Naive thymus-derived CD4-positive, alpha-beta T cell (primary cell): ENCODE measurements around the gene EPB41. TPM values are rescaled to one million over a fixed set of nuclear protein-coding genes. Genes with fewer than 3 reads are reported as not detected.
"Not testable (repeated sequence)": the region's sequence is repeated elsewhere in the genome, so short reads cannot be mapped to it uniquely, and the experiment has no call there.

ENCODE experiments used
- ATAC-seq: fragments of 150-1000 bp; cut with Tn5 transposase; 2 replicates; pipeline ENCODE4 v1.10.0; 2021; ENCODE audit warnings: mild to moderate bottlenecking, moderate library complexity
- CTCF ChIA-PET: fragments of 350-600 bp; sonication (Branson Sonifier 250); formaldehyde crosslinking; loops from one replicate; lab custom pipeline; 2021; ENCODE audit warnings: antibody characterized with exemption; lab: Charles Lee
- POLR2A ChIA-PET: fragments of 350-600 bp; sonication (Branson Sonifier 250); formaldehyde crosslinking; loops from one replicate; lab custom pipeline; 2021; ENCODE audit warnings: antibody characterized with exemption, inconsistent platforms; lab: Charles Lee
- DNase-seq, 9 donors: peaks; one replicate each; pipeline versions ENCODE4 v3.0.0 to v3.0.0-alpha.2; 2020 to 2022; ENCODE audit warnings: mixed read lengths in 1 of 9
- H3K27ac ChIP-seq: one replicate; pipeline ENCODE4 v1.7.0; 2013; ENCODE audit warnings: mild to moderate bottlenecking, low read depth, low read length, moderate library complexity
- H3K27me3 ChIP-seq, 2 donors: one replicate each; pipeline ENCODE4 v1.7.0; 2013; ENCODE audit warnings: low read length in 2 of 2, mild to moderate bottlenecking in 2 of 2, moderate library complexity in 2 of 2; ENCODE audit not compliant: control insufficient read depth in 2 of 2, insufficient read depth in 2 of 2
- H3K36me3 ChIP-seq, 3 experiments: 1 replicate in 2 of 3; 2 replicates in 1 of 3; pipeline ENCODE4 v1.7.0; 2013; ENCODE audit warnings: low read length in 3 of 3, mild to moderate bottlenecking in 3 of 3, moderate library complexity in 1 of 3; ENCODE audit not compliant: insufficient read depth in 3 of 3, control insufficient read depth in 2 of 3
- H3K4me1 ChIP-seq, 2 donors: one replicate each; pipeline ENCODE4 v1.7.0; 2013; ENCODE audit warnings: low read length in 2 of 2, mild to moderate bottlenecking in 2 of 2, moderate library complexity in 1 of 2; ENCODE audit not compliant: control insufficient read depth in 2 of 2, insufficient read depth in 2 of 2
- H3K4me3 ChIP-seq: 2 replicates; pipeline ENCODE4 v1.7.0; 2013; ENCODE audit warnings: mild to moderate bottlenecking, low read length
- H3K9me3 ChIP-seq, 3 experiments: 1 replicate in 2 of 3; 2 replicates in 1 of 3; pipeline ENCODE4 v1.7.0; 2013; ENCODE audit warnings: low read length in 3 of 3; ENCODE audit not compliant: control insufficient read depth in 2 of 3
- H3K27ac Mint-ChIP-seq, 9 donors: one replicate each; pipeline ENCODE4 v1.8.0; 2020 to 2022; ENCODE audit warnings: mixed read lengths in 9 of 9, mild to moderate bottlenecking in 8 of 9, moderate library complexity in 5 of 9, inconsistent platforms in 2 of 9
- H3K27me3 Mint-ChIP-seq, 5 donors: one replicate each; pipeline ENCODE4 v1.8.0; 2021 to 2022; ENCODE audit warnings: mixed read lengths in 5 of 5, mild to moderate bottlenecking in 1 of 5
- H3K36me3 Mint-ChIP-seq, 5 donors: one replicate each; pipeline ENCODE4 v1.8.0; 2020 to 2022; ENCODE audit warnings: mixed read lengths in 5 of 5, mild to moderate bottlenecking in 3 of 5, inconsistent platforms in 1 of 5
- H3K4me1 Mint-ChIP-seq, 7 donors: one replicate each; pipeline ENCODE4 v1.8.0; 2020 to 2022; ENCODE audit warnings: mixed read lengths in 7 of 7, mild to moderate bottlenecking in 3 of 7, inconsistent platforms in 1 of 7
- H3K4me3 Mint-ChIP-seq, 10 donors: one replicate each; pipeline ENCODE4 v1.8.0; 2020 to 2022; ENCODE audit warnings: mild to moderate bottlenecking in 10 of 10, mixed read lengths in 10 of 10, moderate library complexity in 6 of 10, inconsistent platforms in 2 of 10
- H3K9me3 Mint-ChIP-seq, 11 donors: one replicate each; pipeline ENCODE4 v1.8.0; 2020 to 2022; ENCODE audit warnings: mixed read lengths in 11 of 11, mild to moderate bottlenecking in 4 of 11, inconsistent platforms in 1 of 11, moderate library complexity in 1 of 11
- intact Hi-C, 2 donors: fragments of 100-400 bp; cut with micrococcal nuclease; formaldehyde crosslinking; loops; one replicate each; pipeline ENCODE4 v1.15.1; 2023
- polyA plus RNA-seq, 2 donors: library from polyadenylated mRNA; unstranded; fragments of 300-500 nt; fragmentation: Illumina TruSeq; gene quantifications; one replicate each; pipeline ENCODE4 v1.2.3, GENCODE V29; 2021
- total RNA-seq, 6 experiments: library from RNA in 5 of 6; stranded (reverse) in 5 of 6; gene quantifications; 1 replicate in 5 of 6; 2 replicates in 1 of 6; pipeline ENCODE4 v1.2.3 and lab custom pipeline; 2021 to 2026

The EPB41 gene
- total and polyA plus RNA-seq, 7 experiments from 2014 or later, result 115 to 325 (median 162) TPM

GRCh38 chr1:28935293-28935692 lies 20.9 kb downstream of the EPB41 start:
- H3K4me1 Mint-ChIP-seq, result peaks cover 43 to 91% (median 80%) of the 10 kb centered on the region in 7 donors
- no peak for ATAC-seq
- H3K36me3 Mint-ChIP-seq, result peaks cover 0 to 36% (median 10%) of the 10 kb centered on the region in 5 donors
- DNase-seq, result no peak
- peak overlapping the region in 8 of 9 donors; percentile 0 to 79 (median 70) for H3K27ac Mint-ChIP-seq
- Histone ChIP-seq H3K4me1 (peaks cover 52 to 61% of the 10 kb centered on the region in 2 donors), H3K4me3 (no peak overlapping the region), H3K36me3 (no peaks in the 10 kb centered on the region), H3K27ac (no peak overlapping the region), H3K27me3 (no peaks in the 10 kb centered on the region), H3K9me3 (no peaks in the 10 kb centered on the region)
- no peaks in the 10 kb centered on the region for H3K27me3 Mint-ChIP-seq
- ChIA-PET CTCF (interaction anchor here (0.6 to 1.8 kb wide), 3 partner anchors 8 to 68 kb away, joined by 4 to 6 read pairs (median 5); no protein-coding TSS in a partner anchor), POLR2A (interaction anchor here (0.6 to 0.7 kb wide), 4 partner anchors 9 to 1991 kb away, joined by 3 to 4 read pairs (median 3); no protein-coding TSS in a partner anchor)
- H3K4me3 Mint-ChIP-seq, result peak overlapping the region in 9 of 10 donors; percentile 14 to 86 (median 69)
- intact Hi-C loops, result no loop called here
- H3K9me3 Mint-ChIP-seq, result peaks cover 0 to 4% (median 0%) of the 10 kb centered on the region in 11 donors

GRCh38 chr1:28936094-28936493 lies 21.7 kb downstream of the EPB41 start:
- Mint-ChIP-seq H3K27me3 (no peaks in the 10 kb centered on the region), H3K27ac (peak overlapping the region in 5 of 9 donors; percentile 6 to 76 (median 69)), H3K4me3 (peak overlapping the region in 7 of 10 donors; percentile 12 to 77 (median 56)), H3K36me3 (peaks cover 0 to 36% (median 10%) of the 10 kb centered on the region in 5 donors), H3K9me3 (peaks cover 0 to 4% (median 0%) of the 10 kb centered on the region in 11 donors), H3K4me1 (peaks cover 46 to 90% (median 81%) of the 10 kb centered on the region in 7 donors)
- intact Hi-C loops, result loop anchor here in 1 of 2 donors (1.0 to 2.0 kb wide), 2 partner anchors 8 to 15 kb away; no protein-coding TSS in a partner anchor
- Histone ChIP-seq H3K4me3 (no peak overlapping the region), H3K9me3 (no peaks in the 10 kb centered on the region), H3K27ac (no peak overlapping the region), H3K4me1 (peaks cover 48 to 56% of the 10 kb centered on the region in 2 donors), H3K36me3 (no peaks in the 10 kb centered on the region), H3K27me3 (no peaks in the 10 kb centered on the region)
- ChIA-PET CTCF (interaction anchor here (0.6 to 1.8 kb wide), 3 partner anchors 9 to 81 kb away, joined by 4 to 6 read pairs (median 6); no protein-coding TSS in a partner anchor), POLR2A (interaction anchor here (0.6 kb wide), 1 partner anchor 1991 kb away, joined by 3 read pairs; no protein-coding TSS in a partner anchor)
- DNase-seq (no peak), ATAC-seq (no peak)

GRCh38 chr1:28936528-28936927 lies 22.2 kb downstream of the EPB41 start:
- Mint-ChIP-seq H3K4me3 (peak overlapping the region in 6 of 10 donors; percentile 12 to 77 (median 50)), H3K27ac (peak overlapping the region in 1 of 9 donors; percentile 33), H3K4me1 (peaks cover 48 to 92% (median 85%) of the 10 kb centered on the region in 7 donors), H3K9me3 (peaks cover 0 to 4% (median 0%) of the 10 kb centered on the region in 11 donors), H3K36me3 (peaks cover 0 to 38% (median 10%) of the 10 kb centered on the region in 5 donors), H3K27me3 (no peaks in the 10 kb centered on the region)
- no peak overlapping the region for H3K27ac ChIP-seq
- ChIA-PET CTCF (interaction anchor here (1.8 kb wide), 1 partner anchor 10 kb away, joined by 6 read pairs; no protein-coding TSS in a partner anchor), POLR2A (no interaction called here)
- intact Hi-C loops, result loop anchor here in 1 of 2 donors (1.0 to 2.0 kb wide), 2 partner anchors 8 to 14 kb away; no protein-coding TSS in a partner anchor
- H3K4me3 ChIP-seq, result no peak overlapping the region
- H3K4me1 ChIP-seq, result peaks cover 44 to 54% of the 10 kb centered on the region in 2 donors
- no peaks in the 10 kb centered on the region for H3K36me3 ChIP-seq
- no peaks in the 10 kb centered on the region for H3K9me3 ChIP-seq
- no peaks in the 10 kb centered on the region for H3K27me3 ChIP-seq
- DNase-seq (no peak), ATAC-seq (no peak)

- H3K9me3 Mint-ChIP-seq, ATAC-seq, H3K36me3 ChIP-seq, intact Hi-C loops, DNase-seq, H3K27ac ChIP-seq, H3K9me3 ChIP-seq, H3K4me3 ChIP-seq, H3K27me3 ChIP-seq, H3K27me3 Mint-ChIP-seq: not testable (repeated sequence)
- Mint-ChIP-seq H3K4me1 (peaks cover 29 to 92% (median 68%) of the 10 kb centered on the region in 7 donors), H3K4me3 (peak overlapping the region in 4 of 10 donors; percentile 4 to 43 (median 30)), H3K27ac (peak overlapping the region in 4 of 9 donors; percentile 1 to 55 (median 33)), H3K36me3 (peaks cover 5 to 17% (median 8%) of the 10 kb centered on the region in 5 donors)
- H3K4me1 ChIP-seq, result peaks cover 11 to 18% of the 10 kb centered on the region in 2 donors
- POLR2A ChIA-PET, result interaction anchor here (0.6 to 1.9 kb wide), 3 partner anchors 13 to 28 kb away, joined by 3 to 6 read pairs (median 3); no protein-coding TSS in a partner anchor
- CTCF ChIA-PET, result interaction anchor here (0.6 kb wide), 1 partner anchor 29 kb away, joined by 3 read pairs; the partner anchor contains the start of gene EPB41
These were observed 29.2 kb downstream of the EPB41 start for GRCh38 chr1:28943581-28943980.

GRCh38 chr1:28950006-28950405 lies 35.6 kb downstream of the EPB41 start:
- H3K4me1 ChIP-seq, result peaks cover 4 to 11% of the 10 kb centered on the region in 2 donors
- Mint-ChIP-seq H3K27ac (peak overlapping the region in 2 of 9 donors; percentile 23 to 27), H3K27me3 (no peaks in the 10 kb centered on the region), H3K4me3 (peak overlapping the region in 1 of 10 donors; percentile 2), H3K36me3 (peaks cover 3 to 17% (median 5%) of the 10 kb centered on the region in 5 donors), H3K9me3 (no peaks in the 10 kb centered on the region), H3K4me1 (peaks cover 10 to 87% (median 63%) of the 10 kb centered on the region in 7 donors)
- no peak overlapping the region for H3K4me3 ChIP-seq
- ChIA-PET CTCF (interaction anchor here (0.7 kb wide), 2 partner anchors 18 to 596 kb away, joined by 4 to 5 read pairs; no protein-coding TSS in a partner anchor), POLR2A (no interaction called here)
- H3K36me3 ChIP-seq, result no peaks in the 10 kb centered on the region
- no peaks in the 10 kb centered on the region for H3K27me3 ChIP-seq
- no peak overlapping the region for H3K27ac ChIP-seq
- H3K9me3 ChIP-seq, result no peaks in the 10 kb centered on the region
- intact Hi-C loops, result loop anchor here in 1 of 2 donors (2.0 kb wide), 2 partner anchors 13 to 15 kb away; no protein-coding TSS in a partner anchor
- DNase-seq (no peak), ATAC-seq (no peak)

GRCh38 chr1:28950449-28950848 lies 36.1 kb downstream of the EPB41 start:
- H3K9me3 Mint-ChIP-seq, result no peaks in the 10 kb centered on the region
- H3K4me3 Mint-ChIP-seq, result peak overlapping the region in 1 of 10 donors; percentile 46
- ATAC-seq, result no peak
- Histone ChIP-seq H3K27me3 (no peaks in the 10 kb centered on the region), H3K9me3 (no peaks in the 10 kb centered on the region), H3K27ac (no peak overlapping the region), H3K4me1 (peaks cover 4 to 8% of the 10 kb centered on the region in 2 donors), H3K4me3 (no peak overlapping the region), H3K36me3 (no peaks in the 10 kb centered on the region)
- intact Hi-C loops, result loop anchor here in 1 of 2 donors (2.0 kb wide), 2 partner anchors 14 kb away; no protein-coding TSS in a partner anchor
- H3K27ac Mint-ChIP-seq, result peak overlapping the region in 3 of 9 donors; percentile 1 to 77 (median 49)
- DNase-seq, result no peak
- peaks cover 4 to 18% (median 6%) of the 10 kb centered on the region in 5 donors for H3K36me3 Mint-ChIP-seq
- POLR2A ChIA-PET, result no interaction called here
- peaks cover 11 to 87% (median 63%) of the 10 kb centered on the region in 7 donors for H3K4me1 Mint-ChIP-seq
- CTCF ChIA-PET, result interaction anchor here (0.7 kb wide), 2 partner anchors 19 to 597 kb away, joined by 4 to 5 read pairs; no protein-coding TSS in a partner anchor
- H3K27me3 Mint-ChIP-seq, result no peaks in the 10 kb centered on the region
